Mesenteric fat pad (tissue), 1 donor: Measurements from ENCODE around the gene LIMS2. TPM values are rescaled to one million over a fixed set of nuclear protein-coding genes. Genes with fewer than 3 reads are reported as not detected.

Experiments used
- total RNA-seq: library from RNA; stranded (reverse); fragmentation: NEBNext Ultra II Directional; extraction: Animal tissue kit (Norgen Biotek cat#: 25700); gene quantifications from one replicate; pipeline ENCODE4 v1.2.1, GENCODE V29; 2021
- donor health status: DM: yes; HTN: yes; CAD: no.

Gene LIMS2
- total RNA-seq, 1 donor from 2014 or later: 70.6 TPM

Other genes with a start within 250 kb of the LIMS2 start
- 39.1 TPM for gene IWS1, start 149.0 kb downstream of the LIMS2 start, total RNA-seq
- 2.1 TPM for gene MYO7B, start 139.8 kb downstream of the LIMS2 start, total RNA-seq
- not detected for gene GPR17, start 29.4 kb downstream of the LIMS2 start, total RNA-seq
- 4.2 TPM for gene SFT2D3, start 26.0 kb upstream of the LIMS2 start, total RNA-seq
- 53.7 TPM for gene WDR33, start 135.6 kb upstream of the LIMS2 start, total RNA-seq
- 26.4 TPM for gene POLR2D, start 182.6 kb upstream of the LIMS2 start, total RNA-seq
- 22.0 TPM for gene AMMECR1L, start 210.4 kb upstream of the LIMS2 start, total RNA-seq